Hematopoietic multipotent progenitor cell treated with erythropoietin and hydrocortisone succinate and interleukin-3 and kit ligand, for 17 days (in vitro differentiated cells): Measurements from ENCODE around the gene CSKMT.
"Not testable (repeated sequence)": the region's sequence is repeated elsewhere in the genome, so short reads cannot be mapped to it uniquely, and the experiment has no call there.

ENCODE experiments used
- DNase-seq: peaks from one replicate; pipeline ENCODE4 v3.0.0-alpha.2; 2015; ENCODE audit warnings: low spot score

The CSKMT gene

GRCh38 chr11:62689421-62690183 is 24.5 kb downstream of the CSKMT start, which contains the start of gene LRRN4CL:
LRRN4CL (minus strand) TSS chr11:62689530; CDS start chr11:62688508, 1,022 bp downstream.
- DNase-seq = no peak

- DNase-seq = not testable (repeated sequence)
These were observed 28.5 kb downstream of the CSKMT start for GRCh38 chr11:62693624-62694023.

- peak; percentile 94 for DNase-seq
These were observed 29.5 kb downstream of the CSKMT start for GRCh38 chr11:62694455-62695167.

GRCh38 chr11:62702246-62702645 is 37.1 kb downstream of the CSKMT start:
- DNase-seq = no peak

- DNase-seq = not testable (repeated sequence)
These were observed 38.8 kb downstream of the CSKMT start for GRCh38 chr11:62703921-62704320.

- no peak for DNase-seq
These were observed 40.3 kb downstream of the CSKMT start for GRCh38 chr11:62705413-62705812.

- peak; percentile 97 for DNase-seq
These were observed 41.1 kb downstream of the CSKMT start for GRCh38 chr11:62705880-62706849.

- DNase-seq = no peak
These were observed 41.7 kb downstream of the CSKMT start for GRCh38 chr11:62706850-62707247.

- DNase-seq = no peak
These were observed 42.3 kb downstream of the CSKMT start, which contains the start of the genes BSCL2 and GNG3 for GRCh38 chr11:62707277-62707861. BSCL2 (minus strand) TSS chr11:62707424; CDS start chr11:62707195, 229 bp downstream. GNG3 (plus strand) TSS chr11:62707676; CDS start chr11:62708296, 620 bp downstream.

GRCh38 chr11:62708392-62708791 is 43.3 kb downstream of the CSKMT start:
- peak; percentile 66 for DNase-seq

- DNase-seq = no peak
These were observed 43.7 kb downstream of the CSKMT start for GRCh38 chr11:62708793-62709192.

GRCh38 chr11:62709247-62710000 is 44.3 kb downstream of the CSKMT start:
- DNase-seq = peak; percentile 99

GRCh38 chr11:62710001-62710345 is 44.9 kb downstream of the CSKMT start:
- no peak for DNase-seq

- DNase-seq = no peak
These were observed 47.2 kb downstream of the CSKMT start for GRCh38 chr11:62712276-62712812.

GRCh38 chr11:62712861-62713260 is 47.7 kb downstream of the CSKMT start:
- DNase-seq = no peak

GRCh38 chr11:62713343-62713742 is 48.2 kb downstream of the CSKMT start:
- no peak for DNase-seq

GRCh38 chr11:62715150-62716130 is 50.3 kb downstream of the CSKMT start:
- DNase-seq = no peak

GRCh38 chr11:62716206-62716605 is 51.1 kb downstream of the CSKMT start:
- peak; percentile 4 for DNase-seq

GRCh38 chr11:62716816-62717215 is 51.7 kb downstream of the CSKMT start:
- DNase-seq = no peak
